NCI-H2029 treated with DMSO at 0.1 percent for 48 hours (cell line): Measurements from ENCODE around the gene HIGD1B.
"Not testable (repeated sequence)": the region's sequence is repeated elsewhere in the genome, so short reads cannot be mapped to it uniquely, and the experiment has no call there.

ENCODE experiments used
- DNase-seq: peaks from one replicate; lab custom pipeline; 2025; lab: John Stamatoyannopoulos, UW

Gene HIGD1B

DNA sequence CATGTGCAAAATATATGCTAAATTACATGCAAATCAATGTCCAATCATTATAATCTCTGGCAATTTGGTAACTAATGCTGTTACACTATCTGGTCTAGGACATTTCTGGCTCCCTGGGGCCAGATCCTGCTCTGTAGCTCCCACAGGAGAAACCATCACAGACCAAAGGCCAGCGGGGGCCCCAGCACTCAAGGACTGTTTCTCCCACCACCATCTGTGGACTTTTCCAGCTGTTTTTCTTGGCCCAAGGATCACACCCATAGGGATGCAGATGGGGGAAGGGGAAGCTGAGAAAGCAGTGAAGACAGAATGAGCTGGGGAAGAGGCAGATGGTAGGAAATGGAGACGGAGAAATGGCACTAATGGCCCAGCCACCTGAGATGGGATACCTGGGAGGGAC lies at the start of gene HIGD1B:
HIGD1B (plus strand) TSS at position 298 of the 400 bp plus-strand sequence. CDS start 270 bp downstream, outside the sequence.
- DNase-seq = no peak

DNA sequence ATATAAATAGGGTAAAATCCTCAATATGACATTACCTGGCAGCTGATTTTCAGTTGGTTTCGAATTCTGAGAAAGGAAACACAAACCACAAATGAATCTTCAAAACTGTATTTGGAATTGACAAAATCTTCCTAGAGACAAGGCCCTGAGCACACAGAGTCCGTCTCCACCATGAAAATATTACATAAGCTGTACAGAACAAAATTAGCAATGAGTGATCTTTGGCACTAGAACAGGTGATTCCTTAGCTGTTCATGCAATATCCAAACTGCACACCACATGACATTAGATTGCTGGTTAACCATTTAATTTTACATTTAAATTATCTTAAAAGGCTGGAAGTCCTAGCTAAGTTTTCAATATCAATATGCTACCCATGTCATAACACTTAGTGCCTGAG lies 49.3 kb upstream of the HIGD1B start:
- no peak for DNase-seq

DNA sequence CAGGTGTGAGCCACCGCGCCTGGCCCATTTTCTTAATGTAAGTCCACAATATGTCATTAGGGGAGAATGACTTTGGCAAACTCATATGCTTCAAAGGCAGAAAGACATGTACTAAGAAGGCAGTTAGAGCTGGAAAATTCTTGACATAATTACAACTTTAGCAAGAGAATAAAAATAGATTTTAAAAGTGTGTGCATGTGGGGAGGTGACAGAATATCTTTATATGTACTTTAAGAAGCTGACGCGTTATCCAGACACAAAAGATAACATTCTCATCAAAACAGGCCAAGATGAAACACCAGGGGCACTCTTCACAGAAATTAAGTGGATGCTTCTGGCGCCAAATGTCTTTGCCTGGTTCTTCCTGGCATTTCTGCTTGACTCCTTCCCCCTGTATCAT lies 45.8 kb upstream of the HIGD1B start:
- DNase-seq = no peak

DNA sequence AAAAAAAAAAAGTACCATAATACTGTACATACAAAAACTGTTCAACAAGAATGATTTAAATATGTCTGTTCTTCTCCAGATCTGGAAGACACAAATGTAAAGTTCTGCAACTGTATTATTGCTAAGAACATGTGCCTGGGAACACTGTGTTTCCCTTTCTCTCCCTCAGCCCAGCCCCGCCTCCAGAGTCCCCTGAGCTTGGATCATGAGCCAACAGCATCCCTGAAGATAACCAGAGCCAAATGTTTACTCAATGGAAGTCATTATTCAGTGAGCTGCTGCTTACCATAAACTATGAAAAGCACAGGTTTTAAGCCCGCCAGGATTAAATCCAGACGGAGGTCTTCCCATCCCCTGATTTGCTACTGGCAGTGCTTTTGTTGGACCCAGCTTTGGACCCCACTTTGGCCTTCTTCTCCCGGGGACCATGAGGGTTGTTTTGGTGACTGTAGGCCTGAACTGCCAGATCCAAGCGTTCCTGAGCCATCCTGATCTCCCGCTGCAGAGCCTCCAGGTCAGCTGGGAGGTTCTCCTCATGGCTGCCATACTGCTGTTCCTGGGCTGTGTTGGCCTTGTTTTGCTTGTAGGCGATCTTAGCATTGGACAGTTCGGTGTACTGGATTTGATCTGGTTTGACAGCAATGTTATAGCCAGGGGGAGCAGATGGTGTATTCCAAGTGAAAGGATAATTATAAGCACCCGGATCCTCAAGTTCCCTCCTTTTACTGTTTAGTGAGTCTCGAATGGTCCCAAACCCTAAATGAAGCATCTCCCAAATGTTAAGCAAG lies 43.2 kb upstream of the HIGD1B start:
- DNase-seq = no peak

DNA sequence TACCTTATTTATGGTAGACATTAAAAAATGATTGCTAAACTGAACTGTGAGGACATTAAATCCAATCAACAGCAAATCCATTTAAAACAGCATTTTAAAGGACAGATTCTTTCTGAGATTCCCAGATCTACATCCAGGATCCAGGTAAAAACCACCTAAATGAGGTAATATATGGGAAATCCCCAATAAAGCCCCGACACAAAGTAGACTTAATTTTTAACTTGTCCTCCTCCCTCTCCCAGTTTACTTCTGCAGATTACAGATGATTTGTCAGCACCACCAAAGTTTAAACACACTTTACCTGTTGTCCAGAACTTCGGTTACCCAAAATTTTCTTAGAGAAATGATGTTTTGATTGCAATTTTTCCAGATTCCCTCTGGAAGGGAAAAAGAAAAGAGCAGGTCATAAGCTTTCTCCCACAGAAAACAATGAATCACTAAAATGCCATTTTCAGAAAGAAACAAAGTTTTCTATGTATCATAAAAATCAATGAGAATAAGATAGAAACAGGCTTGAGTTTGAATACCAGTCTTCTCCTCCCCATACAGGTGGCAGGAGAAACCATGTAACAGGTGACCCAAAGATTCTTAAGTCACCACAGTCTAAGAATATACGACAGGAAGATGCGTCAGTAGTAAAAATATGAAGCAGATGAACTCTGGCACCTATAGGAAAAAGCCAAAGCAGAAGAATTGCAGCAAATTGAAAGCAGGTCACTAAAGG lies 40.4 kb upstream of the HIGD1B start:
- no peak for DNase-seq

DNA sequence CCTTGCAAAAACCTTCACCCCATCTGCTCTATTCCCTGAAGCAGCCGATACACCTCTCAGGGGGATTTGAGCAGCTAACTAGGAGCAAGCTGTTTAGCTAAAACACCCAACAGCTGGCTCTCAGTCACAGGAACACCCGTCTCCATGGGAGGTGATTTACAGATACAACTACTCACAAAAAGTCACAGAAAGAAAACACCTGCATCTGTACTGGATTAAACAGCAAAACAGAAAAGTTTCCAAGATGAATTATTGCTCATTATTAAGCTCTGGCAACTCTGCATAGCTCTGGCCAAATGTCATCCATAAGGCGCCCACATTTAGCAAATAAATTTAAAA lies 39.9 kb upstream of the HIGD1B start:
- no peak for DNase-seq

DNA sequence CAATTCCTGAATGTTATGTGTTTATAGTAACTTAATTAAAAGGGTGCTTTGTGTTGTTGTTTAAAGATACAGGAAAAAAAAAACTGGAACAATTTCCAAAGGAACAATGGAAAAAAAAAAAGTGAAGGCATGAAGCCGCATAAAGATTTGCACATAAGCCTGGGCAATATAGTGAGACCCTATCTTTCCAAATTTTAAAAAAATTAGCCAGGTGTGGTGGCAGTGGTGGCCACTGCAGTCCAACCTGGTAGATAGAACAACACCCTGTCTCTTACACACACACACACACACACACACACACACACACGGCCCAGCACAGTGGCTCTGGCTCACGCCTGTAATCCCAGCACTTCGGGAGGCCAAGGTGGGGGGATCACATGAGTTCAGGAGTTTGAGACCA lies 39.5 kb upstream of the HIGD1B start:
- no peak for DNase-seq

DNA sequence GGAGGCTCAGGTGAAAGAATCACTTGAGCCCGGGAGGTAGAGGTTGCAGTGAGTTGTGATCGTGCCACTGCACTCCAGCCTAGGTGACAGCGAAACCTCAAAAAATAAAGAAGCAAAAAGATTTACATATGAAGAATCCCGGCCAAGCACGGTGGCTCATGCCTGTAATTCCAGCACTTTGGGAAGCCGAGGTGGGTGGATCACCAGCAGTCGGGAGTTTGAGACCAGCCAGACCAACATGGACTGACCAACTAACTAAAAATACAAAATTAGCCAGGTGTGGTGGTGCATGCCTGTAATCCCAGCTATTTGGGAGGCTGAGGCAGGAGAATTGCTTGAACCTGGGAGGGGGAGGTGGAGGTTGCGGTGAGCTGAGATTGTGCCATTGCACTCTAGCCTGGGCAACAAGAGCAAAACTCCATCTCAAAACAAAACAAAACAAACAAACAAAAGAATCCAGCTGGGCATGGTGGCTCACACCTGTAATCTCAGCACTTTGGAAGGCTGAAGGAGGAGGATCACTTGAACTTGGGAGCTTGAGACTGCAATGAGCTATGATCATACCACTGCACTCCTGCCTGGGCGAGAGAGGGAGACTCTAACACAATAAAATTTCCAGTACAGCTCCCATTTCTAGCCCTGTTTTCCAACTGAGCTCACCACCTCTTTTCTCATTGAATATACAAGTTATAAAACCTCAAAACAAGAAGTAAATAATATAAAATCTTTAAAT lies 38.9 kb upstream of the HIGD1B start:
- DNase-seq = not testable (repeated sequence)

DNA sequence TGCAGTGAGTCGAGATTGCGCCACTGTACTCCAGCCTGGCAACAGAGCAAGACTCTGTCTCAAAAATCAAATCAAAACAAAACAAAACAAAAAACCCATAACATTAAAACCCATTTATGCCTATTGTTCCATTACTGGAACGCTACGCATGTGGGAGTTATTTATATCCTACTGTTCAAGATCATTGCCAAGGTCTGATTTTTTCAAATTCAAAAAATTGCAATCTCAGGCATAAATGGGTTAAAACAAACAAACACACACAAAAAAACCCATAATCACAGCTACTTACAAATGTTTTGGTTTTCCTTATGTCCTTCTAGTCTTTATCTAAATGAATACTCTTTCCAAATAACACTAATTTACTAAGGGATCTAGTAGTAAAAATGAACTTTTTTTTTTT lies 35.4 kb upstream of the HIGD1B start:
- DNase-seq = no peak

DNA sequence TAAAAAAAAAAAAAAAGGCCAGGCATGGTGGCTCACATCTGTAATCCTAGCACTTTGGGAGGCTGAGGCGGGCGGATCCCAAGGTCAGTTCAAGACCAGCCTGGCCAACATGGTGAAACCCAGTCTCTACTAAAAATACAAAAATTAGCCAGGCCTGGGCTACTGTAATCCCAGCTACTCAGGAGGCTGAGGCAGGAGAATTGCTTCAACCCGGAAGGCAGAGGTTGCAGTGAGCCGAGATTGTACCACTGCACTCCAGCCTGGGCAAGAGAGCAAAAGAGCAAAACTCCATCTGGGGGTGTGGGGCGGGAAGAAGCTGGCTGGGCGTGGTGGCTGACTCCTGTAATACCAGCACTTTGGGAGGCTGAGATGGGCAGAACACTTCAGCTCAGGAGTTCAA lies 29.2 kb upstream of the HIGD1B start:
- DNase-seq = not testable (repeated sequence)

DNA sequence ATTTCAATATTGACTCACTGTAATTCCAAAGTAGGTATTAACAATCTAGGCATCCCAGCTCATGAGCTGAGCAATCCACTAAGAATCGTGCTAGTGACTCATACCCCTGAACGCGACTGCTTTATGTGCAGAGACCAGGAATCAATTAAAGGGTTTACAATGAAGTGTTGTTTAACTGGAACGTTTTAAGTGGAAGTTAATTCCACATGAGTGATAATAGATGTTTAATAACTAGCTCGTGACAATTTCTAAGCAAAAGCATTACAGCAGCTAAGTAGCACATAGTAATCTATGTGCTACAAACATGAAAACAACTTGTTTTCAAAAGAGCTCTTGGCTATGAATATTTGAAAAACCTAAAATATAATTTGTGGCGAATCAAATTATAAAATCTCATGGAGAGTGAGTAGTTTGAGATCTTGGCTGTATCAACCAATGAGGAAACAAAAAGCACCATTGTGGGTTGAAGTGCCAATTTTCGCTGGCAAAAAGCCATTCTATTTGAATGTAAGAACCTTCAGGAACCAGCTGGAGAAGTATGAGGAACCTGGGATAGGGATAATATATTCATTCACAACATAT lies 27.0 kb upstream of the HIGD1B start:
- DNase-seq = peak; percentile 82

DNA sequence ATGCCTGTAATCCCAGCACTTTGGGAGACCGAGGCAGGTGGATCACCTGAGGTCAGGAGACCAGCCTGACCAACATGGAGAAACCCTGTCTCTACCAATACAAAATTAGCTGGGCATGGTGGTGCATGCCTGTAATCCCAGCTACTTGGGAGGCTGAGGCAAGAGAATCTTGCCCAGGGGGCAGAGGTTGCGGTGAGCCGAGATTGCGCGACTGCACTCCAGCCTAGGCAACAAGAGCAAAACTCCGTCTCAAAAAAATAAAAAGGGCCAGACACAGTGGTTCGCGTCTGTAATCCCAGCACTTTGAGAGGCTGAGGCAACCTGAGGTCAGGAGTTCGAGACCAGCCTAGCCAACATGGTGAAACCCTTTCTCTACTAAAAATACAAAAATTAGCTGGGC lies 22.4 kb upstream of the HIGD1B start:
- not testable (repeated sequence) for DNase-seq

DNA sequence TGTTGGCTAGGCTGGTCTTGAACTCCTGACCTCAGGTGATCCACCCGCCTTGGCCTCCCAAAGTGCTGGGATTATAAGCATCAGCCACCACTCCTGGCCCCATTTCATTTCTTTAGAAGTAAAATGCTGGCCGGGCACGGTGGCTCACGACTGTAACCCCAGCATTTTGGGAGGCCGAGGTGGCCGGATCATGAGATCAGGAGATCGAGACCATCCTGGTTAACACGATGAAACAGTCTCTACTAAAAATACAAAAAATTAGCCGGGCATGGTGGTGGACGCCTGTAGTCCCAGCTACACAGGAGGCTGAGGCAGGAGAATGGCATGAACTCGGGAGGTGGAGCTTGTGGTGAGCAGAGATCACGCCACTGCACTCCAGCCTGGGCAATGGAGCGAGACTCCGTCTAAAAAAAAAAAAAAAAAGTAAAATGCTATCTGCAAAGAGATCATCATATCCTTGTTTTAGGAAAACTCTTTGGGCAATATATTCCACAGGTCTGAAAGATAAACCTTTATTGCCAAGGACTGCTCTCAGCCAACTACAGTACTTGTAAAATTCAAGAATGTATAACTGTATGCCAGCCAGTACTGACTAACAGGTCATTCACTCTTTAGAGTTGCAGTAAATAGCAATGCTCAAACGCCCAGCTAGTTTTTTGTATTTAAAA lies 21.4 kb upstream of the HIGD1B start:
- no peak for DNase-seq

DNA sequence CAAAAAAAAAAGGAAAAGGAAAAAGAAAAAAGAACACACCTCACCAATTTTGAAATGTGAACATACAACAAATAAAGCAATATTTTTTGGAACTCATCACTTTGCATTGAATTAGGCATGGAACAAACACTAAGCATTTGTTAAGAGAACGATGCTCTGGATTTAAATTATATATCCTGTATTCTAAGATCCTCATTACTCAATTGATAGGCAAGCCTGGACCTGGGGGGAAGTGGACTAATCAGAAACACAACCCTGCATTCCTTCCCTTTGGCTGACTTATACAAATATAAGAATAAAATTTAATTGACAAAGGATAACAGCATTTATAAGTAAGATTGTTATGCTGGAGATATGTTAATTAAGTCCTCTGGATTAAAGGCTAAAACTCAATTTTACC lies 19.8 kb upstream of the HIGD1B start:
- DNase-seq = no peak

DNA sequence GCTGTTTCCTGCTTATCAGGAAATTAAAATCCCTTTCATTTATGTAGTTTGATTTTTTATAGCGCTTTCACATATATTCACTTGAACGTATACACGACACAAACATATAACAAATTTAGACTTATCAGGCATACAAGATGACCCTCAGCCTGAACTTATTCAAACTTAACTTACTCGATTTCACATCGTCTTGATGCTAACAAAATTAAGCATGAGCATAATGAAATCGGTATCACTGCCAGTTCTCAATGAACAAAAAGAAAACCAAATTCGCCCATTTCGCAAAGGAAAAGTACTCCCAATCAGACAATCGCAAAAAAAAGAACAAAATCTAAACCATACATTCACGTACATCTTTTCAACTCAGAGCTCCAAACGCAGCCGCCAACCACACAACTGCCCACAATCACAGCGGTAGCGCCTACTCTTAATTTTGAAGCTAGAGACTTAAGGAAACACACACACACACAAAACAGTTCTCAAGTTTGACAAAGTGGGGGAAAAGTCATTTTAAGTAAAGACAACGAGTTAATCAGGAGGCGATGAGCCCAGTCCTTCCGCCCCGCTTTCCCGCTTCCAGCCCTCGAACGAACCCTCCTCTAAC lies 18.7 kb upstream of the HIGD1B start:
- no peak for DNase-seq

DNA sequence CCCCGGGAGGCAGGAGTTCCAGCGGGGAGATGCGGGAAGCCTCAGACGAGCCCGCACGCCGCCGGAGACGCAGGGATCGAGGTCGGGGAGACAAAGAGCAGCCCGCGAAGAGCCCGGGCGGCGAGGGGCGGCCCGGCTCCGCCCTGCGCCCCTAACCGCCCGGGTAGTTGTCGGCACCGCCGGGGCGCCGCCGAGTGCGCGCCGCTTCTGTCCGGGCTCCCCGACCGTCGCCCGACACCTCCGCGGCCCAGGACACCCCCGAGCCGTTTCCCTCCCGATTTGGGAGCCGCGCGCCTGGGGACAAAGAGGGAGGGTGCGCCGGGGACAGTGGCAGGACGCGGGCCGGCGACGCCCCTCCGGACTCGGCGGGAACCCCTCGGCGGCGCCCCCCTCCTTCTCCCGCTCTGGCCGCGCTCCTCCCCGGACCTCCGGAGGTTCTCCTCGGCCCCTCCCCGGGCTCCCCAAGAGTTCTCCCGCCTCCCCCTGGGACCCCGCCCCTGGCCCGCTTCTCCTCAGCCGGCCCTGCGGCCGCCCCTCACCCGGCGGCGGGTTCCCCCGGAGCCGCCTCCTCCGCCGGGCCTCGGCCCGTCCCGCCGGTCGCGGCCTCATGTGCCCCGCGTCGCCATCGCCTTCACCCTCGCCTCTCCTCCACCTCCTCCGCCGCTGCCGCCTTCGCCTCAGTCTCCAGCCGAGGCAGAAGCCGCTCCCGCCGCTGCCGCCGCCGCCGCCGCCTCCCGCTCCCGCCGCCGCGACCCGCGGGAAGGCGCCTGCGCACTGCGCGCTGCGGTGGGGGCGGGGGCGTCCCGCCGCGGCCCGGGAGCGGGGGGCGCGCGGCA lies 17.9 kb upstream of the HIGD1B start, which contains the start of gene GJC1:
GJC1 (minus strand) TSS at position 765 of the 836 bp plus-strand sequence. CDS start 24,470 bp downstream, outside the sequence.
- DNase-seq = no peak

DNA sequence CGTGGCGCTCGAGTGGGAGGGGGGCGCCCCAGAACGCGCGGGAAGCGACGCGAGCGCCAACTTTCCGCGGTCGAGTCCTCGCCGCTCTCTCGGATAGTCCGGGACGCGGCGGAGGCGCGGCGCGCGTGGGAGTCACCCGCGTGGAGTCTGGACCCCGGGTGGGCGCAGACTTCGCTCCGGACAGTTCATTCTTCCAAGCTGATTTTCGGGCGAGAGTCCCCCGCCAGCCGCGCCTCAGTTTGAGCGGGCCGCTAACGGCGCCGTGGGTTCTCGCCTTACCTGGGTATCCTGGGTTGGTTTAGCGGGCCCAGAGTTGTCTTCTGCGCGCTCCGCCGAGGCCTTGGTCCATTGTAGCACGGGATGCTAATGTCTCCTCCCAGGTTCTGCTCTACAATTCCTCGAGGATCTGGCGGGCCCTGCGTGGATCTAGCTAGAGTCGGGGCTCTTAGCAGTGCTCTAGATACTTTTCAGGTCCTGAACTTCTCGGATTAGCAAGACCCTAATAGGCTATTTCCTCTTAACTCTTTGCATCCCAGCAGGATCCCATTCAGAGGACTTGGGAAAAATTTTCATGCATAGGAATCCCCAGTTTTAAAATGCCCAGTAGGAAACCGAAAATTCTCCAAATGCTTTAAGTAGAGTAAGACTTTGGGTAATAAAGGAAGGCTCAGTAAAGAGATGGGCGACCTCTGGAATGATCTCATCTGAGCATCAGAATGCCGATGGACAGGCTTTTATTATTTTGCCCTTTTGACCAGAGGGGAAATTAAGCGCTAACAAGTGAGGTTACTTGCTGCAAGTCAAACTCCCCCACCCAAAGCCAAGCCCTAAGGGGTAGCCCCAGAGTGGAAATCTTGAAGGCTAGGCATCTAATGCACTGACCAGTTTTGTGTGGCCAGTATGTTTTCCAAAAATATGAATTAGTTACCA lies 17.1 kb upstream of the HIGD1B start:
- no peak for DNase-seq

DNA sequence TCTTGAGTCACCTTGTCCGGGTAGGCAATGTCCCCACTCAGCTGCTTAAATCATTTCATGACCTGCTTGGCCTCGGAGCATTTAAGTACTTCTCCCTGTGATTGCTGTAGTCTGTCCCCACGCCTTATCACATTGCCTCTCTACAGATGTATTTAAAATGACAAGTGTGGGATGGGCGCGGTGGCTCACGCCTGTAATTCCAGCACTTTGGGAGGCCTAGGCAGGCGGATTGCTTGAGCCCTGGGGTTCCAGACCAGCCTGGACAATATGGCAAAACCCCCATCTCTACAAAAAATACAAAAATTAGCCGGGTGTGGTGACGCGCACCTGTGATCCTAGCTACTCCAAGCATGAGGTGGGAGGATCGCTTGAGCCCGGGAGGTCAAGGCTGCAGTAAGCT lies 16.3 kb upstream of the HIGD1B start:
- no peak for DNase-seq

DNA sequence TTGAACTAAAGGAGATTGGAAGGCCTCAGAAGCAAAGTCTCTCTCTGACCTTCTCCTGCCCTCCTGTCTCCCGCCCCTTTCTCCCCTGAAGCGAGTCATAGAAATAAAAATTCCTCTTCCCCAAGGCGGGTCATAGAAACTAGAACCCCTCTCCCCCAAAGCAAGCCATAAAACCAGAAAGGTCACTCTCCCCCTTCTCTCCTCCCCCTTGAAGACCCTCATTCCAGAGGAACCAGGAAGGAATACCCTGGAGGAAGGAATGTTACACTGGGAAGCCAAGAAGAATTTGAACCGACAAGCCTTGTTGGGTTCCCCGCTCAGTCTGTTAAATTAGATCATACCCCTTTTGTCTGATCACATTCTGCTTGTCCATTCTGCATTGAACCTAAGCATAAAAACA lies 14.9 kb upstream of the HIGD1B start:
- DNase-seq = no peak
